Activated T-helper 17 cell treated with anti-CD3 and anti-CD28 coated beads, Interleukin-2, amount 50 U/mL, for 72 hours (primary cell): ENCODE data around the gene DYDC1. TPM values are rescaled to one million over a fixed set of nuclear protein-coding genes. Genes with fewer than 3 reads are reported as not detected.

ENCODE experiments used
- total RNA-seq, 2 donors: library from RNA; stranded (reverse); gene quantifications; one replicate each; pipeline ENCODE4 v1.2.3, GENCODE V29; 2022

Gene DYDC1
- total RNA-seq, 2 donors from 2014 or later = not detected

Other genes with a start within 250 kb of the DYDC1 start
- not detected for gene PLAC9, start 224.0 kb downstream of the DYDC1 start, total RNA-seq
- 100 to 1,000 TPM; 184 to 275 TPM for gene ANXA11, start 151.2 kb downstream of the DYDC1 start, total RNA-seq
- not detected for gene MAT1A, start 67.1 kb downstream of the DYDC1 start, total RNA-seq
- not detected for gene DYDC2, start within 50 bp of the DYDC1 start, total RNA-seq
- 1 to 10 TPM; 9.4 to 9.6 TPM for gene PRXL2A, start 51.8 kb upstream of the DYDC1 start, total RNA-seq
- 10 to 100 TPM; 61.9 to 64.5 TPM for gene TSPAN14, start 97.6 kb upstream of the DYDC1 start, total RNA-seq
- gene SH2D4B, start 181.1 kb upstream of the DYDC1 start, total RNA-seq = under 1 TPM; 0.11 to 0.32 TPM